Measurements from ENCODE around the gene ABCF2. TPM values are rescaled to one million over a fixed set of nuclear protein-coding genes. Genes with fewer than 3 reads are reported as not detected.

The ABCF2 gene
- polyA plus RNA-seq, 1 donor (not counting 4 experiments of a cell fraction or from before 2014, with no cell fraction given): 33.3 TPM

DNA sequence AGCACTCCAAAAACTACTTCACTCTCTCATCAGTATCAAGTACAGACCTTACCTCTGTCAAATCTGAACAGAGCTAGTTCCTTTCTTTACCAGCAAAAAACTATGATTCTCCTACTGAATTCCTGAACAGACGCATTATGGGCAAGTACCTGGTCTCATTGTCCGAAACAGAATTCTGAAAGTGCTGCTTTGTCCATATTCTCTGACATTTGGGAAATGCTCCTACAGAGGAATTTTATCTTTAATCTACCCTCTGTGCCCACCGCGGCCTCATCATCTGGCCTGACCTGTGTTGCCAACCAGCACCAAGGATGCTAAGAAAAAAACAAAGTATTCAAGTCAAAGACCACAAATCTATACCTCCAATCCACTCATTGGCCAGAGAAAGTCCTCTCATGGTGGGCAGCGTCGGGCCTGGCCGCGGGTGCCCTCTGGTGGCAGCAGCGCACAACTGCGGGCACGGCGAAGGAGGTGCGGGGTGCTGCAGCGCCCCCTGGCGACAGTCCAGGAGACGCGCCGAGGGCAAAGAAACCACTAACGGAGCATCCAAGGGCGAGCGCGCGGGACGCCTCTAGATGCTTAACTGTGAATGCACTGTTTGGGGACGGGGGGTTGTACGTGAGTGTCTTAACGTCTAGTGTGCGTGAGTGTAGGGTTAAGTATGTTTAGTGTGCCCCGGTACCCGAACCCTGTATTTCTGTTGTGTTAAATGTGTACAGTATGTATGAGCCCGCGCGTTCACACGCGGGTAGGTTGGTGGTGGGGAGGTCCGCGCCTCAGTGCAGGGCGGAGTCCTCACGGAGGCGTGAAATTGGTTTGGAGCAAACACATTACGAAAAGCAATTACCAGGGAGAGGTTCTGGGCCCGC lies 54.5 kb downstream of the ABCF2 start:
- DNase-seq (ENCODE audit: low read depth, low spot score) (no peak), FAIRE-seq (peak; percentile 34)
- Histone ChIP-seq H3K36me3 (ENCODE audit: control insufficient read depth in 2 of 2, extremely low read depth in 1 of 2, insufficient read depth in 2 of 2, low read length in 2 of 2) (no peaks in the 10 kb centered on the region), H3K79me2 (ENCODE audit: control insufficient read depth, insufficient read depth, low read length) (no peaks in the 10 kb centered on the region), H3K27ac (ENCODE audit: control insufficient read depth, insufficient read depth, low read length) (no peak overlapping the region), H3K4me3 (ENCODE audit: control insufficient read depth in 2 of 3, extremely low read depth in 1 of 3, insufficient read depth in 2 of 3, low read depth in 1 of 3, low read length in 3 of 3) (no peak overlapping the region), H3K27me3 (ENCODE audit: control insufficient read depth, extremely low read depth, insufficient read depth, low read length) (peaks cover 55% of the 10 kb centered on the region), H3K9me3 (ENCODE audit: control insufficient read depth, low read depth, low read length) (no peaks in the 10 kb centered on the region), H3K4me1 (ENCODE audit: control insufficient read depth, extremely low read depth, insufficient read depth, low read length) (no peaks in the 10 kb centered on the region), H3K9ac (ENCODE audit: control insufficient read depth, extremely low read depth, insufficient read depth, low read length) (no peak overlapping the region), H4K20me1 (ENCODE audit: control insufficient read depth, extremely low read depth, insufficient read depth, low read length) (peaks cover 5% of the 10 kb centered on the region), H2AFZ (ENCODE audit: control insufficient read depth, low read length) (no peak overlapping the region), H3K9me1 (ENCODE audit: control insufficient read depth, extremely low read depth, insufficient read depth, low read length) (no peaks in the 10 kb centered on the region), H3K4me2 (ENCODE audit: control insufficient read depth, extremely low read depth, insufficient read depth, low read depth, low read length) (no peak overlapping the region)
- dilution Hi-C loops (cut with MboI; ENCODE audit: extremely low pct_ligation_motif_present, low sequenced_read_pairs): no loop called here
- no peak for TF ChIP-seq EZH2 (IDR thresholded peaks at IDR 0.05; ENCODE audit: low read length)
- TF ChIP-seq, protein P1, sequence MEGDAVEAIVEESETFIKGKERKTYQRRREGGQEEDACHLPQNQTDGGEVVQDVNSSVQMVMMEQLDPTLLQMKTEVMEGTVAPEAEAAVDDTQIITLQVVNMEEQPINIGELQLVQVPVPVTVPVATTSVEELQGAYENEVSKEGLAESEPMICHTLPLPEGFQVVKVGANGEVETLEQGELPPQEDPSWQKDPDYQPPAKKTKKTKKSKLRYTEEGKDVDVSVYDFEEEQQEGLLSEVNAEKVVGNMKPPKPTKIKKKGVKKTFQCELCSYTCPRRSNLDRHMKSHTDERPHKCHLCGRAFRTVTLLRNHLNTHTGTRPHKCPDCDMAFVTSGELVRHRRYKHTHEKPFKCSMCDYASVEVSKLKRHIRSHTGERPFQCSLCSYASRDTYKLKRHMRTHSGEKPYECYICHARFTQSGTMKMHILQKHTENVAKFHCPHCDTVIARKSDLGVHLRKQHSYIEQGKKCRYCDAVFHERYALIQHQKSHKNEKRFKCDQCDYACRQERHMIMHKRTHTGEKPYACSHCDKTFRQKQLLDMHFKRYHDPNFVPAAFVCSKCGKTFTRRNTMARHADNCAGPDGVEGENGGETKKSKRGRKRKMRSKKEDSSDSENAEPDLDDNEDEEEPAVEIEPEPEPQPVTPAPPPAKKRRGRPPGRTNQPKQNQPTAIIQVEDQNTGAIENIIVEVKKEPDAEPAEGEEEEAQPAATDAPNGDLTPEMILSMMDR (optimal IDR thresholded peaks at IDR 0.05 in 1 of 3, IDR thresholded peaks at IDR 0.05 in 1 of 3, conservative IDR thresholded peaks at IDR 0.05 in 1 of 3; ENCODE audit: extremely low read depth in 1 of 3, insufficient read depth in 2 of 3, low read length in 3 of 3): peak; percentile 100

DNA sequence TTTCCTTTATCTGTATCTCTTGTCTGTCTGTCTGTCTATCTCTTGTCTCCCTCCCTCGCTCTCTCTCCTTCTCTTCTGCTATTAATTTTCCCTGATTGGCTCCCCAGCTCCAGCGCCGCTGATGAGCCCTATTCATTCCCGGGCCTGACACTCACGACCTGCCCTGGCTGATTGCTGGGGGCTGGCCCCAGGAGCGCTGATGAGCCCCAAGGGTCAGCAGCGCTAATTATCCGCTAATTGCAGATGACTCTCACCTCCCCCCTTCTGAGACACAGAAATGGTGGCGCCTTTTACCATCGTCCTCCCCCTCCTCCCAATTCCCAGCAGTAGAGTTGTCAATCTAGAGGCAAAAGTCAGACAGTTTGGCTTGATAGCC lies 58.2 kb downstream of the ABCF2 start:
- Histone ChIP-seq H3K4me1 (ENCODE audit: control insufficient read depth, extremely low read depth, insufficient read depth, low read length) (no peaks in the 10 kb centered on the region), H3K79me2 (ENCODE audit: control insufficient read depth, insufficient read depth, low read length) (no peaks in the 10 kb centered on the region), H2AFZ (ENCODE audit: control insufficient read depth, low read length) (no peak overlapping the region), H4K20me1 (ENCODE audit: control insufficient read depth, extremely low read depth, insufficient read depth, low read length) (peaks cover 5% of the 10 kb centered on the region), H3K9me1 (ENCODE audit: control insufficient read depth, extremely low read depth, insufficient read depth, low read length) (no peaks in the 10 kb centered on the region), H3K9ac (ENCODE audit: control insufficient read depth, extremely low read depth, insufficient read depth, low read length) (no peak overlapping the region), H3K36me3 (ENCODE audit: control insufficient read depth in 2 of 2, extremely low read depth in 1 of 2, insufficient read depth in 2 of 2, low read length in 2 of 2) (no peaks in the 10 kb centered on the region), H3K27me3 (ENCODE audit: control insufficient read depth, extremely low read depth, insufficient read depth, low read length) (peaks cover 69% of the 10 kb centered on the region), H3K4me2 (ENCODE audit: control insufficient read depth, extremely low read depth, insufficient read depth, low read depth, low read length) (no peak overlapping the region), H3K9me3 (ENCODE audit: control insufficient read depth, low read depth, low read length) (no peaks in the 10 kb centered on the region), H3K27ac (ENCODE audit: control insufficient read depth, insufficient read depth, low read length) (no peak overlapping the region), H3K4me3 (ENCODE audit: control insufficient read depth in 2 of 3, extremely low read depth in 1 of 3, insufficient read depth in 2 of 3, low read depth in 1 of 3, low read length in 3 of 3) (no peak overlapping the region)
- DNase-seq (ENCODE audit: low read depth, low spot score) (no peak), FAIRE-seq (no peak)
- TF ChIP-seq, protein P1 (optimal IDR thresholded peaks at IDR 0.05 in 1 of 3, IDR thresholded peaks at IDR 0.05 in 1 of 3, conservative IDR thresholded peaks at IDR 0.05 in 1 of 3; ENCODE audit: extremely low read depth in 1 of 3, insufficient read depth in 2 of 3, low read length in 3 of 3): no peak
- TF ChIP-seq EZH2 (IDR thresholded peaks at IDR 0.05; ENCODE audit: low read length): no peak
- dilution Hi-C loops (cut with MboI; ENCODE audit: extremely low pct_ligation_motif_present, low sequenced_read_pairs): no loop called here

Data from keratinocyte (primary cell).